H1 (cell line): Measurements from ENCODE around the gene FRMPD4. TPM values are rescaled to one million over a fixed set of nuclear protein-coding genes. Genes with fewer than 3 reads are reported as not detected.

Experiments
- CTCF ChIA-PET: fragments of 300-600 bp; sonication (Branson Sonifier 250); formaldehyde crosslinking; loops from one replicate; lab custom pipeline; 2021; ENCODE audit not compliant: partially characterized antibody; lab: Charles Lee
- POLR2A ChIA-PET: fragments of 300-600 bp; sonication (Branson Sonifier 250); formaldehyde crosslinking; loops from one replicate; lab custom pipeline; 2021; ENCODE audit warnings: inconsistent platforms; ENCODE audit not compliant: partially characterized antibody; lab: Charles Lee
- DNase-seq, 2 experiments: peaks; one replicate each; pipeline versions ENCODE4 v3.0.0 to v3.0.0-alpha.2; 2010 to 2022; ENCODE audit warnings: low spot score in 2 of 2, low read depth in 1 of 2, mixed read lengths in 1 of 2
- FAIRE-seq: peaks from 2 replicates; lab custom pipeline; 2011; peaks lifted over from hg19 to GRCh38; lab: Jason Lieb, UNC
- H2AFZ ChIP-seq: 2 replicates; pipeline ENCODE4 v1.8.1; 2012; ENCODE audit warnings: low read length, inconsistent platforms
- H2AK5ac ChIP-seq: 2 replicates; pipeline ENCODE4 v1.6.1; 2013; ENCODE audit warnings: low read depth, low read length
- H2BK120ac ChIP-seq: replicated peaks from 2 replicates; pipeline ENCODE3; 2013; ENCODE audit warnings: low read depth, low read length, inconsistent platforms
- H2BK12ac ChIP-seq: 2 replicates; pipeline ENCODE4 v1.6.1; 2013; ENCODE audit warnings: low read depth, low read length
- H2BK15ac ChIP-seq: 2 replicates; pipeline ENCODE4 v1.6.1; 2013; ENCODE audit warnings: low read length
- H2BK20ac ChIP-seq: 2 replicates; pipeline ENCODE4 v1.6.1; 2013; ENCODE audit warnings: low read length
- H2BK5ac ChIP-seq: 2 replicates; pipeline ENCODE4 v1.6.1; 2013; ENCODE audit warnings: low read depth, low read length
- H3K14ac ChIP-seq: 2 replicates; pipeline ENCODE4 v1.6.1; 2013; ENCODE audit warnings: inconsistent platforms; ENCODE audit not compliant: insufficient read length
- H3K18ac ChIP-seq: 2 replicates; pipeline ENCODE4 v1.6.1; 2013; ENCODE audit warnings: low read length; ENCODE audit errors: extremely low read depth
- H3K23ac ChIP-seq: 2 replicates; pipeline ENCODE4 v1.6.1; 2013; ENCODE audit warnings: inconsistent platforms; ENCODE audit not compliant: insufficient read length
- H3K23me2 ChIP-seq: 2 replicates; pipeline ENCODE4 v1.6.1; 2013; ENCODE audit warnings: low read depth, low read length
- H3K27ac ChIP-seq: 2 replicates; pipeline ENCODE4 v1.6.1; 2011; ENCODE audit warnings: low read depth, low read length, inconsistent platforms
- H3K27me3 ChIP-seq, 4 experiments: replicated peaks in 1 of 4; 1 replicate in 1 of 4; 2 replicates in 3 of 4; pipeline versions ENCODE4 v1.6.1 to v1.8.1; 2011 to 2013; ENCODE audit warnings: low read length in 3 of 4, mild to moderate bottlenecking in 3 of 4, inconsistent platforms in 2 of 4, mixed read lengths in 2 of 4, moderate library complexity in 1 of 4; ENCODE audit not compliant: control insufficient read depth in 3 of 4, insufficient read depth in 3 of 4; ENCODE audit errors: extremely low read depth in 1 of 4
- H3K36me3 ChIP-seq, 4 experiments: 2 replicates each; pipeline versions ENCODE4 v1.6.1 to v1.8.1; 2011 to 2013; ENCODE audit warnings: mild to moderate bottlenecking in 4 of 4, low read length in 3 of 4, moderate library complexity in 2 of 4, control low read depth in 1 of 4, inconsistent platforms in 1 of 4; ENCODE audit not compliant: insufficient read depth in 4 of 4, control insufficient read depth in 2 of 4
- H3K4ac ChIP-seq: replicated peaks from 2 replicates; pipeline ENCODE3; 2013; ENCODE audit warnings: low read length, low read depth, mixed read lengths, inconsistent platforms; ENCODE audit not compliant: insufficient read length
- H3K4me1 ChIP-seq, 4 experiments: replicated peaks in 1 of 4; 1 replicate in 1 of 4; 2 replicates in 3 of 4; pipeline versions ENCODE4 v1.6.1 to v1.8.1; 2011 to 2013; ENCODE audit warnings: low read length in 3 of 4, inconsistent platforms in 2 of 4, mixed read lengths in 1 of 4; ENCODE audit not compliant: insufficient read depth in 4 of 4, control insufficient read depth in 3 of 4
- H3K4me2 ChIP-seq, 2 experiments: 2 replicates each; pipeline versions ENCODE4 v1.6.1 to v1.8.1; 2011 to 2013; ENCODE audit warnings: low read depth in 2 of 2, low read length in 2 of 2, control low read depth in 1 of 2, inconsistent platforms in 1 of 2, mild to moderate bottlenecking in 1 of 2; ENCODE audit not compliant: insufficient read depth in 1 of 2
- H3K4me3 ChIP-seq, 4 experiments: fragments of 200-600, 300-600 bp in 1 of 4; sonication (generic), shearing (Covaris generic), sonication (Bioruptor Twin) in 1 of 4; 2 replicates each; pipeline versions ENCODE4 v1.5.1 to v1.8.1; 2011 to 2016; ENCODE audit warnings: low read length in 4 of 4, low read depth in 3 of 4, control low read depth in 2 of 4, inconsistent platforms in 2 of 4, mild to moderate bottlenecking in 2 of 4, mixed read lengths in 1 of 4, moderate library complexity in 1 of 4; ENCODE audit not compliant: insufficient read depth in 2 of 4; ENCODE audit errors: extremely low read depth in 1 of 4
- H3K56ac ChIP-seq: replicated peaks from 2 replicates; pipeline ENCODE3; 2013; ENCODE audit warnings: low read depth, mild to moderate bottlenecking, mixed read lengths, low read length, inconsistent platforms; ENCODE audit not compliant: insufficient read length
- H3K79me1 ChIP-seq: 2 replicates; pipeline ENCODE4 v1.6.1; 2013; ENCODE audit warnings: low read depth, low read length, control low read depth
- H3K79me2 ChIP-seq, 2 experiments: 2 replicates each; pipeline versions ENCODE4 v1.6.1 to v1.8.1; 2012 to 2013; ENCODE audit warnings: low read length in 2 of 2, mild to moderate bottlenecking in 2 of 2, inconsistent platforms in 1 of 2; ENCODE audit not compliant: insufficient read depth in 2 of 2, control insufficient read depth in 1 of 2
- H3K9ac ChIP-seq, 4 experiments: replicated peaks in 1 of 4; 1 replicate in 1 of 4; 2 replicates in 3 of 4; pipeline versions ENCODE4 v1.6.1 to v1.8.1; 2011 to 2013; ENCODE audit warnings: low read depth in 3 of 4, low read length in 3 of 4, control low read depth in 2 of 4, mild to moderate bottlenecking in 2 of 4, moderate library complexity in 2 of 4, inconsistent platforms in 1 of 4; ENCODE audit errors: extremely low read depth in 1 of 4
- H3K9me3 ChIP-seq, 2 experiments: 2 replicates each; pipeline versions ENCODE4 v1.6.1 to v1.8.1; 2012 to 2013; ENCODE audit warnings: mild to moderate bottlenecking in 2 of 2, moderate library complexity in 2 of 2, control low read depth in 1 of 2, inconsistent platforms in 1 of 2, low read depth in 1 of 2, low read length in 1 of 2, mixed read lengths in 1 of 2; ENCODE audit not compliant: insufficient read depth in 2 of 2
- H4K20me1 ChIP-seq, 2 experiments: replicated peaks in 1 of 2; 2 replicates each; pipeline versions ENCODE3 to v1.8.1; 2011 to 2013; ENCODE audit warnings: inconsistent platforms in 2 of 2, low read length in 2 of 2, mild to moderate bottlenecking in 1 of 2; ENCODE audit not compliant: insufficient read depth in 2 of 2, control insufficient read depth in 1 of 2
- H4K5ac ChIP-seq: 2 replicates; pipeline ENCODE4 v1.6.1; 2013; ENCODE audit warnings: low read length, low read depth, mixed read lengths, inconsistent platforms; ENCODE audit not compliant: insufficient read length
- H4K8ac ChIP-seq: 2 replicates; pipeline ENCODE4 v1.8.0; 2013; ENCODE audit warnings: mild to moderate bottlenecking, moderate library complexity, low read length, inconsistent platforms; ENCODE audit not compliant: insufficient read depth; ENCODE audit errors: extremely low read depth
- H4K91ac ChIP-seq: replicated peaks from 2 replicates; pipeline ENCODE3; 2013; ENCODE audit warnings: low read length, mixed read lengths, inconsistent platforms; ENCODE audit not compliant: insufficient read length
- WGBS, 2 experiments: shearing (Covaris generic) in 1 of 2; methylation state at CpG; one replicate each; pipeline versions ENCODE4 v1.1.6 to v1.1.7; 2013 to 2015; ENCODE audit warnings: low lambda C conversion rate in 2 of 2, mixed read lengths in 2 of 2, inconsistent platforms in 1 of 2, low coverage in 1 of 2, missing lambda C conversion rate in 1 of 2; ENCODE audit not compliant: insufficient replicate concordance in 2 of 2, insufficient coverage in 1 of 2, insufficient read length in 1 of 2; ENCODE audit errors: extremely low coverage in 1 of 2, missing lambda C conversion rate in 1 of 2; 5-methylcytosine and 5-hydroxymethylcytosine counted together
- polyA plus RNA-seq, 7 experiments: library from polyadenylated mRNA; depleted of rRNA in 3 of 7; stranded (reverse) in 5 of 7; unstranded in 2 of 7; fragments of >200 nt in 5 of 7; fragments of 200-250 nt in 2 of 7; gene quantifications; 1 replicate in 5 of 7; 2 replicates in 1 of 7; 4 replicates in 1 of 7; pipeline versions ENCODE4 v1.2.1 to v1.2.3, GENCODE V29; 2011 to 2013; ENCODE audit warnings: missing spikeins in 2 of 7, mixed read lengths in 2 of 7
- total RNA-seq: library from RNA; stranded (reverse); fragmentation: NEBNext Ultra II Directional; extraction: Animal tissue kit (Norgen Biotek cat#: 25700); gene quantifications from 2 replicates; pipeline ENCODE4 v1.2.1, GENCODE V29; 2021

FRMPD4 gene
- total and polyA plus RNA-seq, 2 of the 8 experiments (the other 6 are each of a cell fraction or from before 2014, with no cell fraction given) = 0.02 to 0.37 TPM

DNA sequence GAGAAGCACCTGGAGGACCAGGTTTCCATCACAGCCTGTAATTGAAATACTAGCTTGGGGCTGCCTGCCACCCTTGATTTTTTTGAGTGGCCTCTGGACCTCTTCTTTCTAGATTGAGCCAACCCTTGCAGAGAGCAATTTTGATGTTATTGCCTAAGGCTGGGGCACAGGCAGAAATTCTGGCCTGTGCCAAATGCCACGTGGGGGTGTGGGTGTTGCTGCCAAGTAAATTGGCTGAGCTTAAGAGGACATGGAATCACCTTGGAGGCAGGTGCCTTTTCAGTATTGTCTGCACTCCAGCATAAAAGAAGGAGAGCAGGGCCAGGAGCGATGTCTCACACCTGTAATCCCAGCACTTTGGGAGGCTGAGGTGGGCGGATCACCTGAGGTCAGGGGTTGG, 366.9 kb downstream of the FRMPD4 start:
- CTCF ChIA-PET = interaction anchor here (1.0 to 1.2 kb wide), 4 partner anchors 10 to 266 kb away, joined by 3 to 4 read pairs (median 4); no protein-coding TSS in a partner anchor
- H4K20me1 ChIP-seq = no peaks in the 10 kb centered on the region

More for the DNA sequence above, 366.9 kb downstream of the FRMPD4 start:
- H3K4me3 ChIP-seq = no peak overlapping the region
- H4K5ac ChIP-seq = no peak overlapping the region
- no peaks in the 10 kb centered on the region for H3K9me3 ChIP-seq
- H2BK5ac ChIP-seq = no peak overlapping the region
- H4K91ac ChIP-seq = no peak overlapping the region
- no peak overlapping the region for H3K14ac ChIP-seq
- no peak overlapping the region for H3K4ac ChIP-seq
- POLR2A ChIA-PET = no interaction called here
- no peaks in the 10 kb centered on the region for H3K36me3 ChIP-seq
- no peaks in the 10 kb centered on the region for H3K4me1 ChIP-seq
- 100% methylated on average over 1 of the region's 3 CpGs; no CpG with 5 or more reads in 1 of the 2 experiments for WGBS, 2 experiments
- H2AFZ ChIP-seq = no peak overlapping the region
- no peak overlapping the region for H4K8ac ChIP-seq
- no peak overlapping the region for H3K4me2 ChIP-seq
- H2BK15ac ChIP-seq = no peak overlapping the region
- no peak overlapping the region for H3K18ac ChIP-seq
- no peak overlapping the region for H2AK5ac ChIP-seq
- no peaks in the 10 kb centered on the region for H3K27me3 ChIP-seq
- no peak for FAIRE-seq
- no peaks in the 10 kb centered on the region for H3K79me2 ChIP-seq
- no peak overlapping the region for H2BK20ac ChIP-seq
- H3K9ac ChIP-seq = no peak overlapping the region
- no peak overlapping the region for H3K23ac ChIP-seq
- no peak for DNase-seq
- H3K79me1 ChIP-seq = no peaks in the 10 kb centered on the region
- H3K56ac ChIP-seq = no peak overlapping the region
- no peaks in the 10 kb centered on the region for H3K23me2 ChIP-seq
- H3K27ac ChIP-seq = no peak overlapping the region
- H2BK120ac ChIP-seq = no peak overlapping the region
- no peak overlapping the region for H2BK12ac ChIP-seq
